IMR-90 (cell line): Measurements from ENCODE around the gene MCF2L.

Experiments used
- CTCF ChIP-seq: conservative IDR thresholded peaks from 2 replicates; pipeline ENCODE4 v1.5.1; 2012; ENCODE audit warnings: mild to moderate bottlenecking, low read depth, low read length, improper control_type of control experiment
- MXI1 ChIP-seq: IDR thresholded peaks from 2 replicates; pipeline ENCODE4 v1.6.1; 2012; ENCODE audit warnings: low read depth, mild to moderate bottlenecking, low read length, moderate library complexity, borderline replicate concordance
- RAD21 ChIP-seq: IDR thresholded peaks from 2 replicates; pipeline ENCODE4 v1.6.1; 2012; ENCODE audit warnings: low read length, improper control_type of control experiment
- RCOR1 ChIP-seq: IDR thresholded peaks from 2 replicates; pipeline ENCODE4 v1.6.1; 2012; ENCODE audit warnings: mild to moderate bottlenecking, low read length, improper control_type of control experiment; ENCODE audit not compliant: insufficient replicate concordance
- USF2 ChIP-seq: fragments of 150-350 bp; IDR thresholded peaks from 2 replicates; pipeline ENCODE4 v1.6.1; 2017; ENCODE audit warnings: mild to moderate bottlenecking, antibody characterized with exemption, low read length, low read depth

- no peak for TF ChIP-seq CTCF
- no peak for TF ChIP-seq RAD21
- TF ChIP-seq MXI1, result no peak
- TF ChIP-seq RCOR1, result no peak
- TF ChIP-seq USF2, result no peak
Observed at GRCh38 chr13:112986470-112986869, 17.5 kb downstream of the MCF2L start.
